Right renal pelvis (tissue), 4 donors: ENCODE results near the gene ALKBH8. TPM values are rescaled to one million over a fixed set of nuclear protein-coding genes. Genes with fewer than 3 reads are reported as not detected.
"Not testable (repeated sequence)": the region's sequence is repeated elsewhere in the genome, so short reads cannot be mapped to it uniquely, and the experiment has no call there.

ENCODE experiments used
- DNase-seq, 4 donors: peaks; one replicate each; pipeline ENCODE4 v3.0.0-alpha.2; 2013; ENCODE audit warnings: low read depth in 4 of 4, low spot score in 3 of 4, missing footprints in 1 of 4
- polyA plus RNA-seq, 4 donors: library from polyadenylated mRNA; unstranded; fragments of 120-200 nt; gene quantifications; one replicate each; pipeline ENCODE4 v1.2.1, GENCODE V29; 2013; ENCODE audit not compliant: insufficient read length in 4 of 4

The ALKBH8 gene
- polyA plus RNA-seq, 4 donors, result 10.6 to 13.4 (median 12.8) TPM

DNA sequence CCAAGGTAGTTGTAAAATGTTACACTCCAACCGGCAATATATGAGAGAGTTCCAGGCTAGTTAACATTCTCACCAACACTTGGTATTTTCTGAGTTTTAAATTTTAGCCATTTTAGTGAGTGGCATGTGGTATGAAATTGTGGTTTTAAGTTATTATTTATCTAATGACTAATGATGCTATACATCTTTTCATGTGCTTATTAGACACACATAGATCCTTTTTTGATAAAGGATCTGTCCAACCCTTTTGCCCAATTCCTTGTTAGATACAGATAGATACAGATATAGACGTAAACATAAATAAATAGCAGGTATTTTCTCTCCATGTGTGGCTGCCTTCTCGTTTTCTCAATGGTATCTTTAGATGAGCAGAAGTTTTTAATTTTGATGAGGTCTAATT, 39.3 kb downstream of the ALKBH8 start:
- DNase-seq, result no peak

- no peak for DNase-seq
Measured at GRCh38 chr11:107508858-107509244, 56.7 kb downstream of the ALKBH8 start.

- no peak for DNase-seq
Measured at GRCh38 chr11:107508201-107508857, 57.2 kb downstream of the ALKBH8 start.

DNA sequence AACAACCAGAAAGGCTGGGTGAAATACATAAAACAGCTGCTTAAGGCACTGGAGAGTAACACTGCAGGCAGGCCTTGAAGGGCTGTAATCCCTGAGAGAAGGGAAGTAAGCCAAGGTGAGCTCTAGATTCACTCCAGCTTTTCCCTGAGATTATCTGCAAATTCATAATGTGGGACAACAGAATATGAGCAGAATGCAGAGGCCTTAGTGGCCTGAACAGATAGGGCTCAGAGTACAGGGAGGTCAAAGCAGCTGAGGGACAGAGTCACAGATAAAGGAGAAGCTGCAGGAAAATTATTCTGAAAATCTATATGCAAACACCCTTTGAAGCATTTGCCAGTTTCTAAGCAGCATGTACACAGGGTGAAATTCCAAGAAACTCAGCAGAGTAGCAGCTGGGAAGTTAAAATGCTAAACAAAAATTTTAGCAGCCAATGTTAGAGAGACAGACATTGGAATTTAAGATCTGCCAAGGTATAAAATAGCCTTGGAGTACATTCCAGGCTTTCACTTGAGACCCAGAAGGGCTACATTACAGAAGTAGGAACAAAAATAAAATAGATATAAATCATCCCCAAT, 59.8 kb downstream of the ALKBH8 start:
- DNase-seq, result no peak

DNA sequence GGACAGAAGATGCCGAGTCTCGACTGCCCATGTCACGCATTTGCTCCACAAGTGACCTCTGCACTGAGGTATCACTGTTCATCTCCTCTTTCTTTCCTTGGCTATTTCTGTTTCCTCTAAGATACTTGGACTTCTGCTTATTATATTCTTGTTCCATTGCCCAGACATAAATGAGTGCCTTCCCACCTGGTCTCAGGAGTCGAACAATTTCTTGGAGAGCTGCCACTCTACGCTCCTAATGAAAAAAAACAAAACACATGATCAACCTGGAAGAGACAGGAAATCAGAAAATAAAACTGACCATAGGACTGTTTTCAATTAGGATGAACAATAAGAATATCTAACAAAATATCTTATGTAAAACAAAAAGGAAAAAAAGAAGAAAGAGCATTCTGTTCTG, 60.6 kb downstream of the ALKBH8 start:
- DNase-seq, result no peak

DNA sequence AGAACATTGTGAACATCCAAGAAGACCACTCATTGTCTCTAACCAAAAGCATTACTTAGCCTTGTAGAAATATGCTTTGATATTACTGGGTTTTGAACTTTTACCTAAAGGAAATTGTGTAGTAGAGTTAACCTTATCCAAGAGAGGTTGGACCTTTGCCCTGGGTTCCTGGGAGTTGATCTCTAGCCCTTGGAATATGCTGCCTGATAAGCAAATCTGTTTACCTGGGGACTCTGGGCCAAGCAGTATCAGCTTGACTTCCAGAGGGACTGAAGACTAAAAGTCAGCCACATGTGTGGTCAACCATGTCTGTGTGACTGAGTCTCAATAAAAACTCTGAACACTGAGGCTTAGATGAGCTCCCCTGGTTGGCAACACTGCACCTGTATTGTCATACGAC, 63.8 kb downstream of the ALKBH8 start:
- DNase-seq, result no peak

DNA sequence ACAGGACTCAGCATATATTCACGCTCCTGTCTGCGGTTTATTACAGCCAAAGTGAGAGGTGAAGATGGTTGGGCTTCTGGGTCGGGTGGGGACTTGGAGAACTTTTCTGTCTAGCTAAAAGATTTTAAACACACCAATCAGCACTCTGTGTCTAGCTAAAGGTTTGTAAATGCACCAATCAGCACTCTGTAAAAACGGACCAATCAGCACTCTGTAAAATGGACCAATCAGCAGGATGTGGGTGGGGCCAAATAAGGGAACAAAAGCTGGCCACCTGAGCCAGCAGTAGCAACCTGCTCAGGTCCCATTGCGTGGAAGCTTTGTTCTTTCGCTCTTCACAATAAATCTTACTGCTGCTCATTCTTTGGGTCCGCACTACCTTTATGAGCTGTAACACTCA, 68.2 kb downstream of the ALKBH8 start:
- not testable (repeated sequence) for DNase-seq

DNA sequence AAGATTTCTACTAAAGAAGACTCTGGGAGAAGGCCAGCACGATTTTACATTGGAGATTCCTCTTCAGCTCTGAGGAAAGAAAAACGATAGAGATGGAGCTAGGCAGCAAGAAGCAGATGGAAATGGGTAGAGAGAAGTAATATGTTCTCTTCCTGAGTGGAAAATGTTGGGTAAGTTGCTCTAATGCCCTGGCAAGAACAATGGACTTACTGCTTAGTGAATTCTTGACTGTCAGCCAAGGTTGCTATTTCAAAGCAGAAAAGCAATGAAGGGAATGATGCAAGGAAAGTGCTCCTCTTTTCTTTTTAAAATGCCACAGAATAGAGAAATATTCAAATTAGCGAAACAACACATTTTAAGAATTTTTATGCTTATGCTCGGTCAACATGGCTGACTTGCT, 69.5 kb downstream of the ALKBH8 start:
- DNase-seq, result no peak

DNA sequence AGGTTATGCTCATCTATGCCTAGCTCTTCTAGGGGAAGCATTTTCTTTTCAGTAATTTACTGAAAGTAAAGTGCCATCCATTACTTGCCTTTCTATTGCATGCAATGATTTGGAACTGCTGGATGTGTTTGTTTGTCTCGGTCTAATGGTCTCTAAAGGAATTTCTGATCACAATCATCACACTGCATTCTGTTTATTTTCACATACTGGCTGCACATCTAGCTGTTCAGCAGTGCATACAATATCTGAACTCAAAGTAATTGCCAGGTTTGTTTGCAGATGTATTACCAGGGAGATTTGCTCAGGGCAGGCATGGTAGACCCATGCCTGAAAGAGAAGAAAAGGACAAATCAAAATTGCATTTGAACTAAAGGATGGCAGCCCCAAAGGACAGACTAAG, 71.5 kb downstream of the ALKBH8 start:
- no peak for DNase-seq

GRCh38 chr11:107493117-107493516, 72.4 kb downstream of the ALKBH8 start:
- no peak for DNase-seq

GRCh38 chr11:107490836-107491235, 74.7 kb downstream of the ALKBH8 start:
- DNase-seq, result no peak

GRCh38 chr11:107482234-107482633, 83.3 kb downstream of the ALKBH8 start:
- DNase-seq, result no peak

DNA sequence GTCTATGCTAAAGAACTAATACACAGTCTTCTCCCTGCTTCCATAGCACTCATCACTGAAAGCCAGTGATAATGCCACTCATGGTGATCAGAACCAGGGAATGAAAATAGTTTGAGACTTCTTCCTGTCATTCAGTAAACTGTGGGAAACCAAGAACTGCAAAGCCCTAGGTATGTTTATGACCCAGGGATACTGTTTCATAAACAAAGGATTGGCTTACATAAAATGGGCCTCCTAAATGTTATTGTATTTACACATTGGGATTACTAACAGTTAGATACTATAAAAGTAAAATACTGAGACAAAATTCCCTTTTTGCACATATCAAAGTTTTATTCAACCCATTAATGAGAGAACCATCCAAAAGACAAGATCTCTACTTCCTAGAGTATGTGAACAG, 86.6 kb downstream of the ALKBH8 start:
- no peak for DNase-seq

DNA sequence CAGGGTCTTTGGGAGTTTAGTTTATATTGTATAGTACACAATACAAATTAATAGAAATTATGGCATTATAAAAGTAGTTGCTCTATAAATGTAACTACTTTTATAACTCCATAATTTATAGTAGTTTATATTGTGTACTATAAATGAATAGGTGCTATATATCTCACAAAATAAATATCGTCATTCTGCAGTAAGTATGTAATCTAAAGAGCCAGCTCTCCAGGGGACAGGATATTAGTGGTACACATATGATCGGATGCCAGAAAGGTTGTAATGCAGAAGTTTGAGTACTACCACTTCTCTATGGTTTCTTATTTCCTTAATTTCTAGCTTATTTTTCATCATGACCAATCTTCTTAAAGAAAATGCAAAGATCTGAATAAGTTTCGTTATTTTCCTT, 87.7 kb downstream of the ALKBH8 start:
- no peak for DNase-seq

DNA sequence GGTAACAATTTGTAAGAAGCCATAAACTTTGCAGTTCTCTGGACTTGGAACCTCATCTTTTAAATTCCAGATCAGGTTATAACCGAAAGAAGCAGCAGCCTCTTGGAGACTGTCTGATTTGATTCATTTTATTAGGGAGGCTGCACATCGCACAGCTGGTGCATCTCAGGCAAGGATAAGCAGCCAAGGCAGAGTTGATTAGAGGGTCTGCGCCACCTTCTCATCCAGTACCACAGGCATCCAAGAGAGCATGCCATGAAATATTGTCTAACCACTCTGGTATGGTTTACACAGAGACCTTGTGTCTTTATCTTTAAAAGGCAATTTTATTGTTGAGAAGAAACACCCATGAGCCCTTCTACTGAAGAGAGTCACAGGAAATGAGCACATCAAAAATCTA, 91.7 kb downstream of the ALKBH8 start:
- DNase-seq, result no peak

DNA sequence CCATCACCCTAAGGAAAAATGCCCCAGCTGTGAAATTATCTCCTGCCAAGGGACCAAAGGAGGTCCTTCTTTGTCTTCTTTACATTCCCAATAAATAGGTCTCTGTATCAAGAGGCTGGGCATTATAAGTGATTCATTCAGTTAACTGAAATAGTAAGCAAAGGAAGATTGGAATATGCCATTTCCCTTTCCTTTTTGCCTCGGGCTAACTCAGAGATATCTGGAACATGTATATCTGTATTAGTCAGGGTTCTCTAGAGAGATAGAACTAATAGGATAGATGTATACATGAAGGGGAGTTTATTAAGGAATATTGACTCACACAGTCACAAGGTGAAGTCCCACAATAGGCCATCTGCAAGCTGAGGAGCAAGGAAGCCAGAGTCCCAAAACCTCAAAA, 92.6 kb downstream of the ALKBH8 start:
- DNase-seq, result no peak

DNA sequence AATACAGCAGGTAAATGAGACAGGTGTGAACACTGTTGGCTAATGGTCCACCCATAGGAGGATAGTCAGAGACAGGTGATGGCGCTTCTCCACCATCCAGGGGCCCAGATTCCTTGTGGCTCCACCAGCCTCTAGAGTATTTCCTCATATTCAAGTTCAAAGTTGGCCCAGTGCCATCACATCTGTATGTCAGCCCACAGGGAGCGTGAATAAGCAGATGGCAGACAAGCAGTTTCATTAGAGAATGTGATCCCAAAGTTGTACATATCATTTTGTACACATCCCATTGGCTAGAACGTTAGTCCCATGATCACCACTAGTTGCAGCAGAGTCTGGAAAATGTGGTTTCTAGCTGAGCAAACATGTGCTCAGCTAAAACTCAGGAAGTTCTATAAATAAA, 96.9 kb downstream of the ALKBH8 start:
- DNase-seq, result no peak

DNA sequence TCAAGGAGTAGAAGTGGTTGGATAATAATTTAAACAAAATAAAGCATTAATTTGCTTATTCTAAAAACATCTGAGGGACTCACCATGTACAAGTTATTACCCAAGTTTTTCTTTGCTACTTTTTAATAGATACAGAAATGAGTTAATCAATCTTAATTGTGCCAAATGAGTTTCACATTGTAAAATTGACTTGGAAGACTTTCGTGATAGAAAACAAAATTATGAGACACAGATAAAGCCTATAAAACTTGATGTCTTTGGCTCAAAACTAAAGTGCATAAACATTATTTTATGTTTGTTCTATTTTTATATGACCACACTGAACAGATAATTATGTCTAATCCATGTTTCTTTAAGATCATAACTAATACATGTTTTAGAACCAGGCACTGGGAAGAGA, 97.8 kb downstream of the ALKBH8 start:
- DNase-seq, result peak in 2 of 4 donors; percentile 33 to 36

DNA sequence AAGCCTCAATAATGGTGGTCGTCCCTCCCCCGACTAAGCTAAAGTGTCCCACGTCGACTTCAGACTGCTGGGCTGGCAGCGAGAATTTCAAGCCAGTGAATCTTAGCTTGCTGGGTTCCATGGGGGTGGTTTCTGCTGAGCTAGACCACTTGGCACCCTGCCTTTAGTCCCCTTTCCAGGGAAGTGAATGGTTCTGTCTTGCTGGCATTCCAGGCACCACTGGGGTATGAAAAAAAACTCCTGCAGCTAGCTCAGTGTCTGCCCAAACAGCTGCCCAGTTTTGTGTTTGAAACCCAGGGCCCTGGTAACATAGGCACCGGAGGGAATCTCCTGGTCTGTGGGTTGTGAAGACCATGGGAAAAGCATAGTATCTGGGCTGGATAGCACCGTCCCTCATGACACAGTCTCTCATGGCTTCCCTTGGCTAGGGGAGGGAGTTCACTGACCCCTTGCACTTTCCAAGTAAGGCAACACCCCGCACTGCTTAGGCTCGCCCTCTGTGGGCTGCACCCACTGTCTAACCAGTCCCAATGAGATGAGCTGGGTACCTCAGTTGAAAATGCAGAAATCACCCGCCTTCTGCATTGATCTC, 99.2 kb downstream of the ALKBH8 start:
- DNase-seq, result not testable (repeated sequence)

GRCh38 chr11:107457558-107458271, 107.8 kb downstream of the ALKBH8 start, which contains the start of gene CWF19L2:
CWF19L2 (minus strand) TSS chr11:107457825; CDS start chr11:107457816, 9 bp downstream.
- peak; percentile 78 to 92 (median 88) for DNase-seq

DNA sequence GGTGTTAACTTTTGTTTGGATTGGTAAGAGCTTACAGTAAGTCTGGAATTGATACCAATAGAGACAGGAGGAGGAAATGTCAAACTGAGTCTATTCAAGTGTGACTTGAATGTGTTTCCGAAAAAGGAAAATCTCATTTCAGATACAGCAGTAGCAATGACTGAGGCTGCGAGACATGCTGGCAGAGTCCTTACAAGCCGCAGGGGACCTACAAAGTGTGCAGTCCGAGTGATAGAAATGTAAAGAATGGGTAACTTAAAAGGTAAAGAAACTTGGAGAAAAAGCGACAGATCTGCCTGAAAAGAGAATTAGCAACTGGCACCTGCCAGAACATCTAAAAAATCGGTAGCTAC, 108.4 kb downstream of the ALKBH8 start:
- DNase-seq, result no peak
